Loucy (cell line): ENCODE measurements around the gene SSBP2.

ENCODE experiments used
- CTCF ChIP-seq: fragments of 200-600 bp; sonication (generic); conservative IDR thresholded peaks from 2 replicates; pipeline ENCODE4 v1.5.1; 2014; ENCODE audit warnings: mild to moderate bottlenecking, antibody characterized with exemption, low read length
- EZH2phosphoT487 ChIP-seq: fragments of 200-600 bp; IDR thresholded peaks from 2 replicates; pipeline ENCODE4 v1.6.1; 2018; ENCODE audit warnings: antibody characterized with exemption, mild to moderate bottlenecking, moderate library complexity, borderline replicate concordance

GRCh38 chr5:81506378-81506777, 244.5 kb downstream of the SSBP2 start:
- TF ChIP-seq EZH2phosphoT487 (no peak), CTCF (no peak)
